ENCODE results near the gene OR4D10. TPM values are rescaled to one million over a fixed set of nuclear protein-coding genes. Genes with fewer than 3 reads are reported as not detected.
"Not testable (repeated sequence)": the region's sequence is repeated elsewhere in the genome, so short reads cannot be mapped to it uniquely, and the experiment has no call there.

The OR4D10 gene
- total RNA-seq (2014; rRNA removed; shearing (Covaris generic)) = not detected in 2 replicates

- no peak for DNase-seq
- no peak within 1 kb of the TSS for H3K4me3 ChIP-seq (ENCODE audit: insufficient read depth, low read depth, low read length)
- no peaks in the 10 kb centered on the region for H3K27me3 ChIP-seq (ENCODE audit: control insufficient read depth, insufficient read depth, low read length)
- no peaks in the 10 kb centered on the region for H3K36me3 ChIP-seq (replicated peaks; ENCODE audit: control insufficient read depth, insufficient read depth, low read length)
These were observed at the start of gene OR4D10 for GRCh38 chr11:59473015-59473414. TSS of gene OR4D10 (plus strand) at chr11:59473315. CDS start at chr11:59477430, 4,115 bp downstream.

- Histone ChIP-seq H3K27me3 (ENCODE audit: control insufficient read depth, insufficient read depth, low read length) (no peaks in the 10 kb centered on the region), H3K36me3 (replicated peaks; ENCODE audit: control insufficient read depth, insufficient read depth, low read length) (no peaks in the 10 kb centered on the region), H3K4me3 (ENCODE audit: insufficient read depth, low read depth, low read length) (no peak overlapping the region)
- DNase-seq = no peak
These were observed 49.3 kb upstream of the OR4D10 start for GRCh38 chr11:59423835-59424234.

GRCh38 chr11:59425131-59425530 is 48.0 kb upstream of the OR4D10 start:
- Histone ChIP-seq H3K36me3 (replicated peaks; ENCODE audit: control insufficient read depth, insufficient read depth, low read length) (no peaks in the 10 kb centered on the region), H3K27me3 (ENCODE audit: control insufficient read depth, insufficient read depth, low read length) (no peaks in the 10 kb centered on the region), H3K4me3 (ENCODE audit: insufficient read depth, low read depth, low read length) (no peak overlapping the region)
- no peak for DNase-seq

- Histone ChIP-seq H3K4me3 (ENCODE audit: insufficient read depth, low read depth, low read length) (no peak within 1 kb of the TSS), H3K36me3 (replicated peaks; ENCODE audit: control insufficient read depth, insufficient read depth, low read length) (no peaks in the 10 kb centered on the region), H3K27me3 (ENCODE audit: control insufficient read depth, insufficient read depth, low read length) (no peaks in the 10 kb centered on the region)
- peak; percentile 40 for DNase-seq
These were observed 46.6 kb upstream of the OR4D10 start, which contains the start of gene OR5A2 for GRCh38 chr11:59426361-59427067. TSS of gene OR5A2 (minus strand) at chr11:59426413. CDS start at chr11:59422953, 3,460 bp downstream.

GRCh38 chr11:59427068-59427382 is 46.1 kb upstream of the OR4D10 start:
- Histone ChIP-seq H3K27me3 (ENCODE audit: control insufficient read depth, insufficient read depth, low read length) (no peaks in the 10 kb centered on the region), H3K4me3 (ENCODE audit: insufficient read depth, low read depth, low read length) (no peak overlapping the region)
- DNase-seq = no peak

GRCh38 chr11:59429924-59430516 is 43.1 kb upstream of the OR4D10 start:
- Histone ChIP-seq H3K27me3 (ENCODE audit: control insufficient read depth, insufficient read depth, low read length) (no peaks in the 10 kb centered on the region), H3K4me3 (ENCODE audit: insufficient read depth, low read depth, low read length) (no peak overlapping the region), H3K36me3 (replicated peaks; ENCODE audit: control insufficient read depth, insufficient read depth, low read length) (no peaks in the 10 kb centered on the region)
- DNase-seq = peak; percentile 34

More at GRCh38 chr11:59427068-59427382, 46.1 kb upstream of the OR4D10 start:
- no peaks in the 10 kb centered on the region for H3K36me3 ChIP-seq (replicated peaks; ENCODE audit: control insufficient read depth, insufficient read depth, low read length)

GRCh38 chr11:59436169-59436568 is 36.9 kb upstream of the OR4D10 start, which contains the start of gene OR5A1:
TSS of gene OR5A1 (plus strand) at chr11:59436469. CDS start at chr11:59443169, 6,700 bp downstream.
- no peaks in the 10 kb centered on the region for H3K36me3 ChIP-seq (replicated peaks; ENCODE audit: control insufficient read depth, insufficient read depth, low read length)
- no peak for DNase-seq
- no peaks in the 10 kb centered on the region for H3K27me3 ChIP-seq (ENCODE audit: control insufficient read depth, insufficient read depth, low read length)
- H3K4me3 ChIP-seq (ENCODE audit: insufficient read depth, low read depth, low read length) = no peak within 1 kb of the TSS

- H3K36me3 ChIP-seq (replicated peaks; ENCODE audit: control insufficient read depth, insufficient read depth, low read length) = no peaks in the 10 kb centered on the region
- no peaks in the 10 kb centered on the region for H3K27me3 ChIP-seq (ENCODE audit: control insufficient read depth, insufficient read depth, low read length)
- DNase-seq = peak; percentile 10
- no peak overlapping the region for H3K4me3 ChIP-seq (ENCODE audit: insufficient read depth, low read depth, low read length)
These were observed 35.3 kb upstream of the OR4D10 start for GRCh38 chr11:59437770-59438169.

GRCh38 chr11:59445624-59446023 is 27.5 kb upstream of the OR4D10 start:
- not testable (repeated sequence) for DNase-seq; H3K27me3 ChIP-seq (ENCODE audit: control insufficient read depth, insufficient read depth, low read length); H3K36me3 ChIP-seq (replicated peaks; ENCODE audit: control insufficient read depth, insufficient read depth, low read length); H3K4me3 ChIP-seq (ENCODE audit: insufficient read depth, low read depth, low read length)

GRCh38 chr11:59448484-59448883 is 24.6 kb upstream of the OR4D10 start:
- Histone ChIP-seq H3K27me3 (ENCODE audit: control insufficient read depth, insufficient read depth, low read length) (no peaks in the 10 kb centered on the region), H3K4me3 (ENCODE audit: insufficient read depth, low read depth, low read length) (no peak overlapping the region), H3K36me3 (replicated peaks; ENCODE audit: control insufficient read depth, insufficient read depth, low read length) (no peaks in the 10 kb centered on the region)
- DNase-seq = no peak

- Histone ChIP-seq H3K4me3 (ENCODE audit: insufficient read depth, low read depth, low read length) (no peak within 1 kb of the TSS), H3K27me3 (ENCODE audit: control insufficient read depth, insufficient read depth, low read length) (no peaks in the 10 kb centered on the region), H3K36me3 (replicated peaks; ENCODE audit: control insufficient read depth, insufficient read depth, low read length) (no peaks in the 10 kb centered on the region)
- no peak for DNase-seq
These were observed 16.5 kb upstream of the OR4D10 start, which contains the start of gene OR4D6 for GRCh38 chr11:59456661-59457060. TSS of gene OR4D6 (plus strand) at chr11:59456961. CDS start at chr11:59456961, 0 bp downstream.

GRCh38 chr11:59459916-59460315 is 13.2 kb upstream of the OR4D10 start:
- no peaks in the 10 kb centered on the region for H3K36me3 ChIP-seq (replicated peaks; ENCODE audit: control insufficient read depth, insufficient read depth, low read length)
- H3K27me3 ChIP-seq (ENCODE audit: control insufficient read depth, insufficient read depth, low read length) = no peaks in the 10 kb centered on the region
- no peak for DNase-seq
- H3K4me3 ChIP-seq (ENCODE audit: insufficient read depth, low read depth, low read length) = no peak overlapping the region

- Histone ChIP-seq H3K4me3 (ENCODE audit: insufficient read depth, low read depth, low read length) (no peak overlapping the region), H3K27me3 (ENCODE audit: control insufficient read depth, insufficient read depth, low read length) (no peaks in the 10 kb centered on the region), H3K36me3 (replicated peaks; ENCODE audit: control insufficient read depth, insufficient read depth, low read length) (no peaks in the 10 kb centered on the region)
- peak; percentile 12 for DNase-seq
These were observed 9.9 kb upstream of the OR4D10 start for GRCh38 chr11:59463190-59463641.

GRCh38 chr11:59475176-59475575 is 2.1 kb downstream of the OR4D10 start:
- no peak for DNase-seq
- no peaks in the 10 kb centered on the region for H3K36me3 ChIP-seq (replicated peaks; ENCODE audit: control insufficient read depth, insufficient read depth, low read length)
- no peaks in the 10 kb centered on the region for H3K27me3 ChIP-seq (ENCODE audit: control insufficient read depth, insufficient read depth, low read length)
- no peak overlapping the region for H3K4me3 ChIP-seq (ENCODE audit: insufficient read depth, low read depth, low read length)

- no peaks in the 10 kb centered on the region for H3K27me3 ChIP-seq (ENCODE audit: control insufficient read depth, insufficient read depth, low read length)
- H3K4me3 ChIP-seq (ENCODE audit: insufficient read depth, low read depth, low read length) = no peak overlapping the region
- H3K36me3 ChIP-seq (replicated peaks; ENCODE audit: control insufficient read depth, insufficient read depth, low read length) = no peaks in the 10 kb centered on the region
- DNase-seq = no peak
These were observed 6.8 kb downstream of the OR4D10 start for GRCh38 chr11:59479906-59480305.
